MM.1S (cell line): Measurements from ENCODE around the gene PSME2.

Source experiments
- EZH2 ChIP-seq: fragments of 300-600 bp; sonication (generic); optimal IDR thresholded peaks from 2 replicates; pipeline ENCODE3; 2017; ENCODE audit warnings: low read depth, mild to moderate bottlenecking, antibody characterized with exemption, low read length, mixed read lengths
- TF ChIP-seq, protein P1 (sequence below): fragments of 300-600 bp; sonication (generic); IDR thresholded peaks from 2 replicates; pipeline ENCODE4 v1.5.1; 2016; ENCODE audit warnings: antibody characterized with exemption, low read length, mixed read lengths

DNA sequence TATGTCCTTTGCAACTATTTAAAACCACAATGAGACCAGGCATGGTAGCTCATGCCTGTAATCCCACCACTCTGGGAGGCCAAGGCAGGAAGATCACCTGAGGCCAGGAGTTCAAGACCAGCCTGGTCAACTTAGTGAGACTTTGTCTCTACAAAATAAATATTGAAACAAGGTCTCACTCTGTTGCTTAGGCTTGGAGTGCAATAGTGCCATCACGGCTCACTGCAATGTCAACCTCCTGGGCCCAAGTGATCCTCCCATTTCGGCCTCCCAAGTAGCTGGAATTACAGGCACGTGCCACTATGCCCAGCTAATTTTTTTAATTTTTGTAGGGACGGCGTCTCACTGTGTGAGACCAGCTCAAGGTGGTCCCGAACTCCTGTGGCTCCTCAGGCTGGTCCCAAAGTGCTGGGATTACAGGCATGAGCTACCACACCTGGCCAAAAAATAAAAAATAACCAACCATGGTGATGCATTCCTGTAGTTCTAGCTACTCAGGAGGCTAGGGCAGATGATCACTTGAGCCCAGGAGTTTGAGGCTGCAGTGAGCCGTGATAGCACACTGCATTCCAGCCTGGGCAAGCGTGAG lies 16.9 kb downstream of the PSME2 start:
- no peak for TF ChIP-seq EZH2
- TF ChIP-seq, protein P1, sequence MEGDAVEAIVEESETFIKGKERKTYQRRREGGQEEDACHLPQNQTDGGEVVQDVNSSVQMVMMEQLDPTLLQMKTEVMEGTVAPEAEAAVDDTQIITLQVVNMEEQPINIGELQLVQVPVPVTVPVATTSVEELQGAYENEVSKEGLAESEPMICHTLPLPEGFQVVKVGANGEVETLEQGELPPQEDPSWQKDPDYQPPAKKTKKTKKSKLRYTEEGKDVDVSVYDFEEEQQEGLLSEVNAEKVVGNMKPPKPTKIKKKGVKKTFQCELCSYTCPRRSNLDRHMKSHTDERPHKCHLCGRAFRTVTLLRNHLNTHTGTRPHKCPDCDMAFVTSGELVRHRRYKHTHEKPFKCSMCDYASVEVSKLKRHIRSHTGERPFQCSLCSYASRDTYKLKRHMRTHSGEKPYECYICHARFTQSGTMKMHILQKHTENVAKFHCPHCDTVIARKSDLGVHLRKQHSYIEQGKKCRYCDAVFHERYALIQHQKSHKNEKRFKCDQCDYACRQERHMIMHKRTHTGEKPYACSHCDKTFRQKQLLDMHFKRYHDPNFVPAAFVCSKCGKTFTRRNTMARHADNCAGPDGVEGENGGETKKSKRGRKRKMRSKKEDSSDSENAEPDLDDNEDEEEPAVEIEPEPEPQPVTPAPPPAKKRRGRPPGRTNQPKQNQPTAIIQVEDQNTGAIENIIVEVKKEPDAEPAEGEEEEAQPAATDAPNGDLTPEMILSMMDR = no peak
